ENCODE results near the gene XAGE3.
"Not testable (repeated sequence)": the region's sequence is repeated elsewhere in the genome, so short reads cannot be mapped to it uniquely, and the experiment has no call there.

Gene XAGE3, protein sequence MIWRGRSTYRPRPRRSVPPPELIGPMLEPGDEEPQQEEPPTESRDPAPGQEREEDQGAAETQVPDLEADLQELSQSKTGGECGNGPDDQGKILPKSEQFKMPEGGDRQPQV

DNA sequence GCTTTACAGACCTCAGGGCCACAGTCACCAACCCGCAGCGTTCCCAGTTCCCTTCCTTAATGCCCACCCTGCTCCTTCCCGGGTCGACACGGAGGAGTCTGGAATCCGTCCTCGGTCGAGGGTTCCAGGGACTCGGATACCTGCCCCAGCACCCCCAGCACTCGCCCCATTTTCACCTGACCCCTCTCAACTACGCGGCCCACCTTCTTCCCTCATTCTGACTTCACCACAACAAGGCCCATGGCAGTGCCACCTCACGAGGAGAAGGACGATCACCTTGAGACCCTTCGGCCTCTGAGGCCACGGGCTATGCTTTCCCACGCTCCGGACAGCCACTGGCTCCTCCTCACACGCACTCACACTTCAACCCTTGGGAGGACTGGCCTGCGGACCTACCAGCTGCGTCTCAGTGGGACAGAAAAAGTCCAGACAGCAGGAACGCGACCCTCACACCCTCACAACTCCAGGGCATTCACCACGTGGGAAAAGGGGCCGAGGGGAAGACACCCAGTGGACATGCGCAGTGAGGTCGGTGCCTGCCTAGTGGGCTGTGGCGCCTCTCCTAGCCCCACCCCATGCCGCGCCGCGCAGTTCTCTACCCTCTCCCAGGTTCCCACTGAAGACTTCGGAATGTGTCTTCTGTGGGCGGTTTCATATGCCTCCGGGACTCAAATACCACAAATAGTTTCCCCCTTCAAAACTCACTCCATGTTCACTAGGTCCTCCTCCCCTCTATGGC is at the start of gene XAGE3:
Gene XAGE3, minus strand, starts transcription at position 474 of the 739 bp plus-strand sequence. CDS start 950 bp downstream, outside the sequence.
- no peak for DNase-seq

DNA sequence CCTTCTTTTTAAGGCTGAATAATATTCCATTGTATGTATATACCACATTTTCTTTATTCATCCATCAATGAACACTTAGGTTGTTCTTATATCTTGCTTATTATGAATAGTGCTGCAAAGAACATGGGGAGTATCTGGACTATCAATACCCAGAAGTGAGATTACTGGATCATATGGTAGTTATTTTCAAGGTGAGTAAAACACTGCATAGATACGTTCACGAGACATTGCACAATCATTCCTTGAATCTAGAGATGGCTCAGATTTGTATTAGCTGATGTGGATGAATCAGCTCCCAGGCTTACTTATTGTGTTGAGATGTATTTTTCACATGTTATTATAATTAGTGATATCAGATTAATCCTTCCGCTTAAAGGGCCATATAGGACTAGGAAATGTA is 46.8 kb upstream of the XAGE3 start:
- not testable (repeated sequence) for DNase-seq

GRCh38 chrX:52913681-52914080 is 45.8 kb upstream of the XAGE3 start:
- DNase-seq: not testable (repeated sequence)

GRCh38 chrX:52909313-52909969 is 41.6 kb upstream of the XAGE3 start:
- DNase-seq: not testable (repeated sequence)

DNA sequence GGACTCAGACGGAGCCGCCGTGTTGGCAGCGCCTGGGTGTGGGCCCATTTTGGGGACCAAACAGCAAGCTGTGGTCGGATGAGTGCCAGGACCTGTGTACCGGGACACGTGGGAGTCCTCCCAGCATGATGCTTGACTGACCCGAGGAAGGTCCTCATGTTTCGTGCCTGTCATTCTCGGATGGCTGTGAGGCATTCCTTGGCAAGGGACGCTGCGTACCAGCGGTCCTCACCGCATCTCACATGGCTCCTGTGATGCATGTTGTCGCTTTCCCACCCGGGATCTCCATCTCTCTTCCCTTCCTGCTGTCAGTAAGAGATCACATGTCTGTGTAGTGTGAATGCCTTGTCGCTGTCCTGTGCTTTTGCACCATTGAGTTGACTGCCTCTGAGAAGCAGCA is 40.0 kb upstream of the XAGE3 start:
- DNase-seq: not testable (repeated sequence)

DNA sequence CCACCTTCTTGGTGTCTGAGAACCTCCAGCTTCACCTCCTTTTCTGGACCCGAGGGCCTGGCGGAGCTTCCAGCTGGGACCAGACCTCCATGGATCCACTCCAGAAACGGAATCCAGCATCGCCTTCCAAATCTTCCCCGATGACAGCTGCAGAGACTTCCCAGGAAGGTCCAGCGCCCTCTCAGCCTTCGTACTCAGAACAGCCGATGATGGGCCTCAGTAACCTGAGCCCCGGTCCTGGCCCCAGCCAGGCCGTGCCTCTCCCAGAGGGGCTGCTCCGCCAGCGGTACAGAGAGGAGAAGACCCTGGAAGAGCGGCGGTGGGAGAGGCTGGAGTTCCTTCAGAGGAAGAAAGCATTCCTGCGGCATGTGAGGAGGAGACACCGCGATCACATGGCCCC is 39.3 kb upstream of the XAGE3 start:
- DNase-seq: not testable (repeated sequence)

DNA sequence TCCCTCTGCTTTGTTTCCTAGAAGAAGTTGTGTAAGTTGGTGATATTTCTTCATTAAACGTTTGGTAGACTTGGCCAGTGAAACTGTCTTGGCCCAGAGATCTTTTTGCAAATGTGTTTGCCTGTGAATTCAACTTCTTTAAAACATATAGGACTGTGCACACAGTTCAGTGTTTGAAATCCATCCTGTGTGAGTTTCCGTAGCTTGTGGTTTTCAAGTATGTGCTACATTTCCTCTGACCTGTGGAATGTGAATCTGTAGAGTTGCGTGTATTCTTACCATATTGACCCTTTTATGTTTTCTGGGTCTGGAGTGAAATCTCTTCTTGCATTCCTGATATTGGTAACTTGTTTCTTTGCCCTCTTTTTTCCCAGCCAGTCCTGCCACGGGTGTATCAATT is 38.2 kb upstream of the XAGE3 start:
- not testable (repeated sequence) for DNase-seq

DNA sequence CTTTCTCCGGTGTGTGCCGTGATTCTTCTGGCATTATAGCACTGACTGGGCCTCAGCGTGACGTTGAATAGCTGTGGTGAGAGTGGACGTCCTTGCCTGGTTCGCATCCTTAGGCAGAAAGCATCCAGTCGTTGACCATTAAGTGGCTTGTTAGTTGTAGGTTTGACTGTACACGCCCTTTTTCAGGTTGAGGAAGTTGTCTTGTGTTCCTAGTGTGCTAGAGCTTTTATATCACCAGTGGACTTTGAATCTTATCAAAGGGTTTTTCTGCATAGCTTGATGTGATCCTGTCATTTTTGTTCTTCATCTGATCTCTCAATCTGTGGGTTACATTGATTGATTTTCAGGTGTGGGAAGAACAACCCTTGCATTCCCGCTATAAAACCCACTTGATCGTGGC is 37.6 kb upstream of the XAGE3 start:
- DNase-seq: not testable (repeated sequence)

- DNase-seq: not testable (repeated sequence)
These were observed 29.2 kb upstream of the XAGE3 start, which contains the start of gene FAM156B for GRCh38 chrX:52896855-52897709. TSS of gene FAM156B (plus strand) at chrX:52897330. CDS start at chrX:52907226, 9,896 bp downstream.

DNA sequence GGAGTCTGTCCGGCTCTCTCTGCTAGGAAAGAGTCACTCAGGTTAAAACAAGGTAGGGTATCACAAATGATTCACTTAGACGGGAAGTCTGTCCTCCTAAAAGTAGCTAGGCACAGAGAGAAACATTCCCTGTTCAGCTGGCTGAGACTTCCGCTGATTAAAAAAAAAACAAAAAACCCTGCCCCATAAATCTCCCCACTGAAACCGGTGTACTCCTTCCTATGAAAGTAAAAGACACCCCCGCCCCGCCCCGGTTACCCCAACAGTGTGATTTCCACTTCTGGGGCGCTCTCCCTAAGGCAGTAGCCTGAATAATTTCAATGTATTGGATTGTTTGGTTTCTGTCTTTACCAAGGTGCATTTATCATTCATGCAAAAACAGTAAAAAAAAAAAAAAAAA is 28.6 kb upstream of the XAGE3 start:
- DNase-seq: not testable (repeated sequence)

DNA sequence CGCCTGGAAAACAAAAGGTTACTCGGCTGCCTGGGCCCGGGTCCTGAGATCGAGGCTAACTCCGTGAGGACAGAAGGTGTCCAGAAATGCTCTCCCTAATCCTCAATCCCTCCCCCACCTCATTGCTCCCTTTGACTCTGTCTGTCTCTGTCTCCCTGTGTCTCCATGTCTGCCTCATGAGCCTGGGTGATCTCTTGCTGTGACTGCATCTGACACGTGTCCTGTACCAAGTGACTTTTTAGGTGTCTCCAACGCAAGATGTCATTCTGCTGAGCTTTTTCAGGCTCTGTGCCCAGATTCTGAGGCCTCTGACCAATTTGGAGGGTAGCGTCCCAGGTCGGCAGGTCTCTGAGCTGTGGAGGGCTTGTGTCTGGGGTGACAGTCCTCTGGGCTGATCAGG is 20.2 kb upstream of the XAGE3 start:
- DNase-seq: not testable (repeated sequence)

DNA sequence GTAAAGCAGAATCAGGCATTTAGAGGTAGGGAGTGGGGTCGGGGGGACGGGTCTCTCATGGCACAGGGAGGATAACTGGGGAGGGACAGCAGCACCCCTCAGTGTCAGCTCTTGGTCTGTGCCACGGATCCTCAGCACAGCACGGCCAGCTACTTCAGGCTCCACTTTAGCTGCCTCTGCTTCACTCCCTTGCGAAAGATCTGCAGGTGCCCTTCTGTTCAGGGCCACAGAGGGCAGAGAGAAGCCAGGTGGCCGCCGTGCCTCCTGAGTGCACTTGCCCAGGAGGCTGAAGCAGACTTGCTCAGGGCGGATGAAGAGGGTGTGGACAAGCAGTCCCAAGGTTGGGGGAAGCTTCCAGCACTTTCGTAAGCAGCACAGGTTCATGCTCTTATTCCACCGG is 19.6 kb upstream of the XAGE3 start:
- not testable (repeated sequence) for DNase-seq

GRCh38 chrX:52876386-52876785 is 8.5 kb upstream of the XAGE3 start:
- DNase-seq: not testable (repeated sequence)

DNA sequence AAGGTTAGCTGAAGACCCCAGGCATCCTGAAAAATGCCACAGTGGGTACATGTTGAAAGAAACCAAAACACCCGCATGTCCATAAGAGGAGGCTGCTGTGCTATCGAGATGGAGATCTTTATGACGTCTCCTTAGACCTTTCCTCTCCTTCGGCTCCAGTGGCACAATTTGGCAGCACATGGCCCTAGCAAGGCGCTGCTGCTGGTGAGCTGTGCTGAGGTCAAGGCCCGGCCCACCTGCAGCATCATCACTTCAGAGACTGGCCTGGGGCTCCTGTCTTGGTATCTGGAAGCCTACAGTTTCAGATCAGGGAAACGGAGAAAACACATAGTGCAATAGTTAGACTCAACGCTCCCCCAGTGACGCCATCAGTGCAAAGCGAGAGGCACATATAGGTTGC is 7.6 kb upstream of the XAGE3 start:
- not testable (repeated sequence) for DNase-seq

DNA sequence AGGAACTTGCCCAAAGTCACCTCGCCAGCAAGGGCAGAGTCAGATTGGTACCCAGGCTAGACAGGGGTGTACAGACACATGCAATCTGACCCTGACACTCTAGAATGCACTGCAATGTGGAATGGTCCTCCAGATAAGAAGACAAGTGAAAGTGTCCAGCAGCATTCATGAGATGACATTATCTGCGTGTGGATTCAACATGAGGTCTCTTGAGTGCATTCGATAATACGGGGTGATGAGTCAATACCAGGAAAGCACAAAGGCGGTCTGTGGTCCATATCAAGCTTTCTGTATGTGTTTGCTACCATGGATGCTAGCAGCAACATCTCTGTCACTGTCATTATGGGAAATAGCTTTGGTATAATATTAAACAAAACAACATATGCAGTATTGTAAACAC is 6.8 kb upstream of the XAGE3 start:
- no peak for DNase-seq

GRCh38 chrX:52873825-52874224 is 5.9 kb upstream of the XAGE3 start:
- DNase-seq: not testable (repeated sequence)

DNA sequence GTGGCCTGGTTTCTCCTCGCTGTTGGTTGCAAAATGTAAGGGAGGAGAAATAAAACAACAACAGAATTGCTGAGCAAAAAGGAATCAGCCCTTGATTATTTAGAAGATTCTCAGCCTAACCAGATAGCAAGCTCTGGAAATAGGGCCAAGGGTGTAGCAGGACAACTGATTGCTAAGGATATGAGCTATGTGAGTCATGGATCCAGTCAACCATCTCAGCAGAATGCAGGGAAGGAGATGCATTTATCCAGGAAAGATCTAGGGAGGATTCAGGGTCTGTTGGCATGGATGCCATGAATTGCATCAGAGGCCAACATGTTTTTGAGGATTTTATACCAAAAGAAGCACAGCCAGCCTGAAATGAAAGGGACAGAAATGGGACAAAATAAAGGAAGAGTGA is 2.2 kb upstream of the XAGE3 start:
- DNase-seq: no peak

DNA sequence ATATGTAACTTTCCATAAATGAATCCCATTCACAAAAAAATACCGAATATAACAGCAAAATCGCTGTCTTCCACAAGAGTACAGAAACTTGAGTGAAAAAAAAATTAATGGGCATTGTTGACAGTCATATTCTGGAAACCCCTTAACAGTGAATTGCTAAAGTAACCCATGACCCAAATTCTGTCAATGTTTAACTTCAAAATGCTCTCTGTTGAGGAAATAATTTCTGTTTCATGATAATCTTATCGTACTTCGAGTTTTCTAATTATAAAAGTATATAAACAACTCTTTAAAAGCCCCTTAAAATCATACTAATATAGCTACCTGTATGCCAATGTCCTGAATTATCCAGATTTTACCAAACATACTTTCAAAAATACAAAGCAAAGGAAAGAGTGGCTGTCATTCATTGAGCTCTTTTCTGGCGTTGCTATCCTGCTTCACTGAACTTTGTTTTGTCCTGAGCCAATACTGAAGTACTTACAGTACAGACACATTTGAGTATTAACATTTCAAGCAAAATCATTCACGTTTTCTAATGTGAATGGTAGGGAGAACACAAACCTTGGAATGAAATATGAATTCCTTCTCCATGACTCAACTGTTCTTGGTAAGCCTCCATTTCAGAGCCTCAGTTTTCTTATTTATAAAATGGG is 2.4 kb downstream of the XAGE3 start:
- no peak for DNase-seq

DNA sequence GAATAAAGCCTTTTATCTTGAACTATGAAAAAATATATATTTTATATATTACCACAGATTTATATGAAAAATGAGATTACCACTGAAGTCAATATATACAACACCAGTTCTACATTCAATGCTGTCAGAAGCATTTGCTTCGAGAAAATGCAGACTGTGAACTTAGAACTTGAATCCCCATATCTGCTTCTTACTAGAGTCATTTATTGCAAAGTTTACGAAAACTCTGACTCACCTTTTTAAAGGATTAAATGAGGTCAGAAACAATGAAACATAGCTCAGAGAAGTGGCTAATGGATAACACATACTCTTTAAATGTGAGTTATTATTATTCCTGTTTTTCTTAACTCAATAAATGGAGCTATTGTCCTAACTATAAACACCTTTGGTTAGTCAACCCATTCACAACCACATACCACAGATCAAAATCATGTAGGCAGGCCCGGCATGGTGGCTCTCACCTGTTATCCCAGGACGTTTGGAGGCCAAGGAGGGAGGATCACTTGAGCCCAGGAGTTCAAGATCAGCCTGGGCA is 10.8 kb downstream of the XAGE3 start:
- DNase-seq: not testable (repeated sequence)

- no peak for DNase-seq
These were observed 15.6 kb downstream of the XAGE3 start for GRCh38 chrX:52852110-52852860.

DNA sequence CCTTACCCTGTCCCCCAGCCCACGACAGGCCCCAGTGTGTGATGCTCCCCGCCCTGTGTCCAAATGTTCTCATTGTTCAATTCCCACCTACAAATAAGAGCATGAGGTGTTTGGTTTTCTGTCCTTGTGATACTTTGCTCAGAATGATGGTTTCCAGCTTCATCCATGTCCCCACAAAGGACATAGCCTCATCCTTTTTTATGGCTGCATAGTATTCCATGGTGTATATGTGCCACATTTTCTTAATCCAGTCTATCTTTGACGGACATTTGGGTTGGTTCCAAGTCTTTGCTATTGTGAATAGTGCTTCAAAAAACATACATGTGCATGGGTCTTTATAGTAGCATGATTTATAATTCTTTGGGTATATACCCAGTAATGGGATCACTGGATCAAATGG is 24.3 kb downstream of the XAGE3 start:
- not testable (repeated sequence) for DNase-seq
